Aorta (tissue), 5 donors: ENCODE measurements around the gene HDAC9. TPM values are rescaled to one million over a fixed set of nuclear protein-coding genes. Genes with fewer than 3 reads are reported as not detected.
A peak's percentile ranks its signal among the peaks of the same experiment; 100 is the strongest.

Source experiments
- ATAC-seq: fragments of 200-7000 bp; cut with Tn5 transposase; one replicate; pipeline ENCODE4 v1.9.1; 2022; ENCODE audit warnings: moderate library complexity; ENCODE audit not compliant: low FRiP score
- DNase-seq, 2 donors: peaks; one replicate each; pipeline ENCODE4 v3.0.0-alpha.2; 2020
- H3K27ac ChIP-seq, 2 donors: one replicate each; pipeline ENCODE4 v1.5.1; 2013; ENCODE audit warnings: low read length in 2 of 2, mild to moderate bottlenecking in 2 of 2, moderate library complexity in 2 of 2, control low read depth in 1 of 2, inconsistent platforms in 1 of 2, low read depth in 1 of 2
- H3K27me3 ChIP-seq, 2 donors: one replicate each; pipeline ENCODE4 v1.6.1; 2013; ENCODE audit warnings: control low read depth in 1 of 2, low read length in 1 of 2, mild to moderate bottlenecking in 1 of 2, moderate library complexity in 1 of 2; ENCODE audit not compliant: insufficient read depth in 2 of 2, control insufficient read depth in 1 of 2
- H3K36me3 ChIP-seq, 2 donors: one replicate each; pipeline ENCODE4 v1.6.1; 2013; ENCODE audit warnings: control low read depth in 1 of 2, low read length in 1 of 2, mild to moderate bottlenecking in 1 of 2; ENCODE audit not compliant: insufficient read depth in 2 of 2, control insufficient read depth in 1 of 2
- H3K4me1 ChIP-seq, 2 donors: one replicate each; pipeline ENCODE4 v1.6.1; 2013; ENCODE audit warnings: low read length in 2 of 2, control low read depth in 1 of 2, mild to moderate bottlenecking in 1 of 2, moderate library complexity in 1 of 2; ENCODE audit not compliant: insufficient read depth in 2 of 2, control insufficient read depth in 1 of 2
- H3K4me3 ChIP-seq, 2 donors: one replicate each; pipeline ENCODE4 v1.5.1; 2013; ENCODE audit warnings: low read length in 2 of 2, control low read depth in 1 of 2, mild to moderate bottlenecking in 1 of 2
- H3K9me3 ChIP-seq: one replicate; pipeline ENCODE4 v1.6.1; 2013; ENCODE audit warnings: mild to moderate bottlenecking, low read length; ENCODE audit not compliant: control insufficient read depth
- WGBS, 2 donors: extraction: QIAGEN DNeasy Blood & Tissue Kit; methylation state at CpG; one replicate each; pipeline ENCODE4 v1.1.7; 2013; 5-methylcytosine and 5-hydroxymethylcytosine counted together
- intact Hi-C, 2 donors: fragments of 100-400 bp; cut with DNase I; formaldehyde crosslinking; loops; one replicate each; pipeline versions ENCODE4 v1.14.2 to v1.15.0; 2022
- polyA plus RNA-seq, 2 donors: library from polyadenylated mRNA; stranded (reverse); fragments of 200-250 nt; gene quantifications; one replicate each; pipeline ENCODE4 v1.2.3, GENCODE V29; 2013
- total RNA-seq, 2 donors: library from RNA; stranded (reverse); fragmentation: NEBNext Ultra II Directional; extraction: Animal tissue kit (Norgen Biotek cat#: 25700); gene quantifications; one replicate each; pipeline ENCODE4 v1.2.1, GENCODE V29; 2021
- donor health status: healthy with polysubstance abuse.
- donor health status: Bipolar disorder and iron deficiency.
- donor health status: DM: no; HTN: no; CAD: no.
- donor health status: DM: no; HTN: no; CAD: no.
- donor health status: DM: yes; HTN: yes; CAD: no.

HDAC9 gene
- total and polyA plus RNA-seq, 4 donors: 9.1 to 122 (median 31.2) TPM

DNA sequence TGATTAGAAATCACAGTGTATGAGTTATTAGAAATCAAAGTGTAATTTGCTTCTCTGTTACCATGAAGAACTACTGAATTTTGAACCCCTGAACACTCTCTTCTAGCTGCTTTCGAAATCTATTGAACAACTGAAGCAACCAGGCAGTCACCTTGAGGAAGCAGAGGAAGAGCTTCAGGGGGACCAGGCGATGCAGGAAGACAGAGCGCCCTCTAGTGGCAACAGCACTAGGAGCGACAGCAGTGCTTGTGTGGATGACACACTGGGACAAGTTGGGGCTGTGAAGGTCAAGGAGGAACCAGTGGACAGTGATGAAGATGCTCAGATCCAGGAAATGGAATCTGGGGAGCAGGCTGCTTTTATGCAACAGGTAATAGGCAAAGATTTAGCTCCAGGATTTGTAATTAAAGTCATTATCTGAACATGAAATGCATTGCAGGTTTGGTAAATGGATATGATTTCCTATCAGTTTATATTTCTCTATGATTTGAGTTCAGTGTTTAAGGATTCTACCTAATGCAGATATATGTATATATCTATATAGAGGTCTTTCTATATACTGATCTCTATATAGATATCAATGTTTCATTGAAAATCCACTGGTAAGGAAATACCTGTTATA lies 170.7 kb downstream of the HDAC9 start:
- peak; percentile 88 for ATAC-seq

DNA sequence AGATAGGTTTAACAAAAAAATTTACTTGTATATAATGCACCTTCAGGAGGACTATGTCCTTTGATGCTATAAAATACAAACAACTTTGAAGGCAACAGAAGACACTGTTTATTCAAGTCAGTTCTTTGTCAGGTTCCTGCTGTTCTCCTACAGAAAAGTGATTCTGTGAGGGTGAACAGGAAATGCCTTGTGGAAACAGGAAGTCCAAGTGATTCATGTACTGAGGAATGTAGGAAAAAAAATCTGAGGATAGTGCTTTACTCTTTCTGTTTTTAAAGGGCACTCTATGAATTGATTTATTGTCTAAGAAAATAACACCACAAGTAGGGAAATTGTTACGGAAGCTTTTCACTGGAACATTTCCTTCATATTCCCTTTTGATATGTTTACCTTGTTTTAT lies 171.9 kb downstream of the HDAC9 start:
- no peaks in the 10 kb centered on the region for H3K9me3 ChIP-seq
- ATAC-seq (no peak), DNase-seq (no peak)
- H3K4me1 ChIP-seq: peaks cover 0 to 3% of the 10 kb centered on the region in 2 donors
- intact Hi-C loops: loop anchor here (2.0 to 10.0 kb wide), 4 partner anchors 75 to 315 kb away; partner anchors contain the start of gene HDAC9 (in 1 of the 2)
- 18 to 23% methylated on average over 1 of the region's 1 CpG for WGBS, 2 donors
- H3K36me3 ChIP-seq: no peaks in the 10 kb centered on the region
- H3K27me3 ChIP-seq: no peaks in the 10 kb centered on the region
- no peak overlapping the region for H3K4me3 ChIP-seq
- no peak overlapping the region for H3K27ac ChIP-seq

More for the DNA sequence above, 170.7 kb downstream of the HDAC9 start:
- no peaks in the 10 kb centered on the region for H3K36me3 ChIP-seq
- no peak overlapping the region for H3K27ac ChIP-seq
- 13 to 17% methylated on average over 4 of the region's 4 CpGs for WGBS, 2 donors
- H3K4me3 ChIP-seq: no peak overlapping the region
- no peaks in the 10 kb centered on the region for H3K27me3 ChIP-seq
- no peaks in the 10 kb centered on the region for H3K9me3 ChIP-seq
- intact Hi-C loops: loop anchor here (2.0 to 10.0 kb wide), 4 partner anchors 74 to 314 kb away; partner anchors contain the start of gene HDAC9 (in 1 of the 2)
- DNase-seq: peak; percentile 87 to 91
- H3K4me1 ChIP-seq: peaks cover 0 to 3% of the 10 kb centered on the region in 2 donors

- H3K4me3 ChIP-seq: no peak overlapping the region
- intact Hi-C loops: no loop called here
- H3K27ac ChIP-seq: no peak overlapping the region
- H3K27me3 ChIP-seq: no peaks in the 10 kb centered on the region
- no peaks in the 10 kb centered on the region for H3K9me3 ChIP-seq
- peaks cover 0 to 3% of the 10 kb centered on the region in 2 donors for H3K4me1 ChIP-seq
- DNase-seq: no peak
- no peak for ATAC-seq
- no peaks in the 10 kb centered on the region for H3K36me3 ChIP-seq
- WGBS, 2 donors: 85 to 88% methylated on average over 5 of the region's 5 CpGs
Observed at GRCh38 chr7:18671176-18671575, 175.6 kb downstream of the HDAC9 start.

GRCh38 chr7:18675579-18675978 lies 180.0 kb downstream of the HDAC9 start:
- no peak overlapping the region for H3K27ac ChIP-seq
- no peak overlapping the region for H3K4me3 ChIP-seq
- no peaks in the 10 kb centered on the region for H3K27me3 ChIP-seq
- DNase-seq: no peak
- no peak for ATAC-seq
- no peaks in the 10 kb centered on the region for H3K9me3 ChIP-seq
- 80 to 85% methylated on average over 2 of the region's 2 CpGs for WGBS, 2 donors
- no peaks in the 10 kb centered on the region for H3K4me1 ChIP-seq
- H3K36me3 ChIP-seq: no peaks in the 10 kb centered on the region
- intact Hi-C loops: no loop called here

DNA sequence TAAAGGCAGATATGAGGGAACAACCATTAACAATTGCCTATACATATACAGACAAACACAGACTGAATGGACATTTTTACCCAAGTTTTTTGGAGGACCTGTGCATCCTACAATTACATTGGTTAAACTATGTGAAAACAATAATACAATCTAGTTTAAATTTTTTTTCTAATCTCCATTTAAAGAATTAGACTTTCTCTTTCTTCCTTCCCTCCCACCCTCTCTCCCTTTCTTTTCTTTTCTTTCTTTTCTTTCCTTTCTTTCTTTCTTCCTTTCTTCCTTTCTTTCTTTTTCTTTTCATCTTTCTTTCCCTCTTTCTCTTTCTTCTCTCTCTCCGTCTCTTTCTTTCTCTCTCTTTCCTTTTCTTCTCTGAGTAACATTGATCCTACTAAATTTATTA lies 183.7 kb downstream of the HDAC9 start:
- ATAC-seq (no peak), DNase-seq (no peak)
- no peak overlapping the region for H3K4me3 ChIP-seq
- H3K36me3 ChIP-seq: no peaks in the 10 kb centered on the region
- no peaks in the 10 kb centered on the region for H3K9me3 ChIP-seq
- no peak overlapping the region for H3K27ac ChIP-seq
- H3K4me1 ChIP-seq: no peaks in the 10 kb centered on the region
- H3K27me3 ChIP-seq: no peaks in the 10 kb centered on the region
- WGBS, 2 donors: 97 to 100% methylated on average over 1 of the region's 1 CpG
- intact Hi-C loops: no loop called here

- intact Hi-C loops: no loop called here
- H3K36me3 ChIP-seq: no peaks in the 10 kb centered on the region
- H3K27ac ChIP-seq: no peak overlapping the region
- DNase-seq: no peak
- no peaks in the 10 kb centered on the region for H3K4me1 ChIP-seq
- no peak overlapping the region for H3K4me3 ChIP-seq
- no peaks in the 10 kb centered on the region for H3K27me3 ChIP-seq
- ATAC-seq: no peak
- H3K9me3 ChIP-seq: no peaks in the 10 kb centered on the region
- WGBS, 2 donors: 92% methylated on average over 2 of the region's 2 CpGs
Observed at GRCh38 chr7:18680576-18680975, 185.0 kb downstream of the HDAC9 start.

GRCh38 chr7:18684916-18685315 lies 189.4 kb downstream of the HDAC9 start:
- Histone ChIP-seq H3K4me3 (no peak overlapping the region), H3K27me3 (no peaks in the 10 kb centered on the region), H3K4me1 (no peaks in the 10 kb centered on the region), H3K27ac (no peak overlapping the region), H3K36me3 (no peaks in the 10 kb centered on the region), H3K9me3 (no peaks in the 10 kb centered on the region)
- DNase-seq (no peak), ATAC-seq (no peak)
- intact Hi-C loops: no loop called here
- WGBS, 2 donors: 75 to 78% methylated on average over 1 of the region's 1 CpG

DNA sequence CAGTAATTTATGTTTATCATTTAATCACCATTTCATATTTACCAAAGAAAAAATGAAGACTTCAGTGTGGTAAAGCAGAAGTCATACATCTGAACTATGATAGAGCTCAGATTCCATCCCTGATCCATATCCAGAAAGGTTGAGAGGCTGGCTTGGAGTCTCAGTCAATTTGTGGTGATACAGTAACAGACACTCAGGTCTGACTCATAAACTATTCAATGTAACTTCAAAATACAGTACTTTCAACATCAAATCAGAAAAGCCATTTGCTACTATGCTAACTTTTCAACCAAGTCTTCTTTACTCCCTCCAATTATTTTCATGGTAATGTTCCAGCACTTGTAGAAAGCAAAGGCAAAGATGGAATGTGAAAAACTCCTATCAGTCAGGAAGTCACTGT lies 190.4 kb downstream of the HDAC9 start:
- DNase-seq: no peak

GRCh38 chr7:18689551-18689950 lies 194.0 kb downstream of the HDAC9 start:
- Histone ChIP-seq H3K27me3 (no peaks in the 10 kb centered on the region), H3K27ac (no peak overlapping the region), H3K9me3 (no peaks in the 10 kb centered on the region), H3K36me3 (no peaks in the 10 kb centered on the region), H3K4me1 (no peaks in the 10 kb centered on the region), H3K4me3 (no peak overlapping the region)
- DNase-seq: no peak
- no peak for ATAC-seq
- intact Hi-C loops: no loop called here
- WGBS, 2 donors: 93 to 97% methylated on average over 2 of the region's 2 CpGs

More for the DNA sequence above, 190.4 kb downstream of the HDAC9 start:
- Histone ChIP-seq H3K27ac (no peak overlapping the region), H3K36me3 (no peaks in the 10 kb centered on the region), H3K27me3 (no peaks in the 10 kb centered on the region), H3K4me1 (no peaks in the 10 kb centered on the region), H3K4me3 (no peak overlapping the region), H3K9me3 (no peaks in the 10 kb centered on the region)
- intact Hi-C loops: no loop called here
- ATAC-seq: no peak
